Gastroesophageal sphincter (tissue), 3 donors: ENCODE measurements around the gene KISS1R.

ENCODE experiments used
- CTCF ChIP-seq, 4 experiments: fragments of 200-600 bp in 2 of 4; fragments of 450-650 bp in 2 of 4; sonication (generic) in 1 of 4; IDR thresholded peaks; one replicate each; pipeline ENCODE4 v1.5.1; 2017 to 2019; ENCODE audit warnings: antibody characterized with exemption in 4 of 4, mild to moderate bottlenecking in 2 of 4, moderate library complexity in 2 of 4
- EP300 ChIP-seq: sonication (generic); formaldehyde crosslinking; IDR thresholded peaks from one replicate; pipeline ENCODE4 v1.6.1; 2017; ENCODE audit warnings: antibody characterized with exemption, mild to moderate bottlenecking
- POLR2A ChIP-seq, 2 donors: fragments of 450-650 bp; IDR thresholded peaks; one replicate each; pipeline ENCODE4 v1.6.1; 2017; ENCODE audit warnings: antibody characterized with exemption in 2 of 2, mild to moderate bottlenecking in 2 of 2, moderate library complexity in 1 of 2

GRCh38 chr19:871446-872265, 45.5 kb upstream of the KISS1R start:
- TF ChIP-seq CTCF (IDR thresholded peaks at IDR 0.05) (no peak), EP300 (no peak), POLR2A (IDR thresholded peaks at IDR 0.05) (no peak)
